GM12873 (cell line): ENCODE measurements around the gene TBXA2R.

Source experiments
- TF ChIP-seq, protein P1 (sequence below): IDR thresholded peaks from 2 replicates; pipeline ENCODE4 v1.5.1; 2012; ENCODE audit warnings: low read depth, mild to moderate bottlenecking, moderate library complexity, low read length, control low read depth; ENCODE audit not compliant: insufficient read depth; ENCODE audit errors: missing control alignments

Gene TBXA2R

DNA sequence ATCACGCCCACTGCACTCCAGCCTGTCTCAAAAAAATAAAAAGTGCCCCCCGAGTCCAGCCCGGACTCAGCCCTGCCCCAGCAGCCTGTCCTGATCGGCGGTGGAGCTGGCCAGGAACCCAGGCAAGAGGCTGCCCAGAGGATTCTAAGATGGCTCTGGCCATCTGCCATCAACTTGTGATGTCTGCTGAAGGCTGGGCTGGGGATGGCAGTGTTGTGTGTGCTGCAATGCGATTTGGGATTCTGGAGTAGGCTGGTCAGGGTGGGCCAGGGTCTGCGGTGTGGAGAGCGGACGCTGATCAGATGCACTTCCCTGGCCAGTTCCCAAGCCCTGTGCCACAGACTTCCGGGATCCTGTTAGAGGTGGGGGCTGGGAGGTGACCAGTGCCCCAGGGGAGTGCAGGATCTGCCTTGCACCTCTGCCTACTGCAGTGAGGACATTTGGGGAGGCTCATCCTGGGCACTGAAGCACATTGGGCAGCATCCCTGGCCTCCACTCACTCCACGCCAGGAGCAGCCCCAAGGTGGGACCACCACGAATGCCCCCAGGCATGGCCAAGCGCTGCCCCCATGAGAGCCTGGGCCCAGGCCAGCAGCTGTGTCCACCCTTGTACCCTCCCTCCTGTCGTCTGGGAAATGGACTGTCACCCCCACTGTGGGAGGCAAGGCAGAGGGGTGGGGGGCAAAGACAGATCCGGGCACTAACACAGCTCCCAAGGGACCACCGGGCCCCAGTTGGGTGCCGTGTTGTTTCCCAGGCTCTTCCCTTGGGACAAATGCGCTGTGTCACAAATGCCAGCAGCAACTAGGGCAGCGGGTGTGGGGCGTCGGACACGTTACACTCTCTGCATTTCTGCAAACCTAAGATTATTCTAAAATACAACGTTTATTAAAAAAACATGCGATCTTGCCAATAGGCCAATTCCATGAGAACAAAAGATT, 3.4 kb upstream of the TBXA2R start:
- TF ChIP-seq, protein P1, sequence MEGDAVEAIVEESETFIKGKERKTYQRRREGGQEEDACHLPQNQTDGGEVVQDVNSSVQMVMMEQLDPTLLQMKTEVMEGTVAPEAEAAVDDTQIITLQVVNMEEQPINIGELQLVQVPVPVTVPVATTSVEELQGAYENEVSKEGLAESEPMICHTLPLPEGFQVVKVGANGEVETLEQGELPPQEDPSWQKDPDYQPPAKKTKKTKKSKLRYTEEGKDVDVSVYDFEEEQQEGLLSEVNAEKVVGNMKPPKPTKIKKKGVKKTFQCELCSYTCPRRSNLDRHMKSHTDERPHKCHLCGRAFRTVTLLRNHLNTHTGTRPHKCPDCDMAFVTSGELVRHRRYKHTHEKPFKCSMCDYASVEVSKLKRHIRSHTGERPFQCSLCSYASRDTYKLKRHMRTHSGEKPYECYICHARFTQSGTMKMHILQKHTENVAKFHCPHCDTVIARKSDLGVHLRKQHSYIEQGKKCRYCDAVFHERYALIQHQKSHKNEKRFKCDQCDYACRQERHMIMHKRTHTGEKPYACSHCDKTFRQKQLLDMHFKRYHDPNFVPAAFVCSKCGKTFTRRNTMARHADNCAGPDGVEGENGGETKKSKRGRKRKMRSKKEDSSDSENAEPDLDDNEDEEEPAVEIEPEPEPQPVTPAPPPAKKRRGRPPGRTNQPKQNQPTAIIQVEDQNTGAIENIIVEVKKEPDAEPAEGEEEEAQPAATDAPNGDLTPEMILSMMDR: no peak

DNA sequence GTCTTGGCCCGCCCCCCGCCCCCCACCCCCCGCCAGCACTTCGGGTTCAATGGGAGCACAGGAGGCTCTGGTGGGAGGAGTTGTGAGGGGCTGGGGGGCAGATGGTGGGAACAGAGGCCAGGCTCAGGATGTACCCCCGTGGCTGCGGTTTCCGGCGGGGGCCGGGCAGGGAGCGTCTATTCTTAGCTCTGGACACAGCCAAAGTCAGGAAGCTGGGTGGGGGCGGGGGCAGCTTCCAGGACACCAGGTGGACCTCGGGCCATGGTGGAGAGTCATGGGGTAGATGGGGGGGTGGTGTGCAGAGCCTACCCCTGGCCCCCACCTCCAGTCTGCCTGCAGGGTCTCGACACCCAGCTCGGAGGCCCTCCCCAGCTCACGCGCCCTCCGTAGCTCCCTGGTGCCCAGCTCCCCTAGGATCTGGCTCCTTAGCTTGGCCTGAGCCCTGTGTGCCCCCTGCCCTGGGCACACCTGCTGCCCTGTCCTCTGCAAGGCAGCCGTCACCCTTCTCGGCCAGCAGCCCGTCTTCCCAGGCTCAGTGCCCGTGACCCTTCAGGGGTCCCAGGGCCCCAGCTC, 2.2 kb upstream of the TBXA2R start:
- TF ChIP-seq, protein P1: no peak

DNA sequence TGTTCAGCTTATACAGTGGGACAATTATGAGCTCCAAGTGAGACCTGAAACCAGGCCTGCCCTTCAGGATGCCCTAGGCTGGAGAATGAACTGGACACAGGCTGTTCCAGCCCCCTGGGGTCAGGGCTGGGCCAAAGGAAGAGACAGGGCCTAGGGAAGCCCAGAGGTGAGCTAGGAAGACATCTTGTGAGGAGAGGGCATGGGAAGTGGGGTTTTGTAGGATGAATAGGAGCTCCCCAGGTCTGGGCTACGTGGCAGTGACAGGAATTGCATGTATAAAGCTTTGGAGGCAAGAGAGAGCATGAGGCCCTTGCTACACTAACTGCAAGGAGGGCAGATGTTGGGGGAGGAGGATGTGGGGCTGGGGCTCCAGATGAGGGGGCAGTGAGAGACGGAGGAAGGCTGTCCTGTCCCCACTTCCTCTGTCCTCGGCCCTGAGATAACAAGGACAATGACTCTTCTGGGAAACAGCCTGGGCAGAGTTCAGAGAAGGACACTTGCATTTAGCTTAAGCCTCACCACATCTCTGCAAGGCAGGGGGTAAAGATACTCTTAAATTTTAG, 1.5 kb upstream of the TBXA2R start:
- TF ChIP-seq, protein P1: no peak

DNA sequence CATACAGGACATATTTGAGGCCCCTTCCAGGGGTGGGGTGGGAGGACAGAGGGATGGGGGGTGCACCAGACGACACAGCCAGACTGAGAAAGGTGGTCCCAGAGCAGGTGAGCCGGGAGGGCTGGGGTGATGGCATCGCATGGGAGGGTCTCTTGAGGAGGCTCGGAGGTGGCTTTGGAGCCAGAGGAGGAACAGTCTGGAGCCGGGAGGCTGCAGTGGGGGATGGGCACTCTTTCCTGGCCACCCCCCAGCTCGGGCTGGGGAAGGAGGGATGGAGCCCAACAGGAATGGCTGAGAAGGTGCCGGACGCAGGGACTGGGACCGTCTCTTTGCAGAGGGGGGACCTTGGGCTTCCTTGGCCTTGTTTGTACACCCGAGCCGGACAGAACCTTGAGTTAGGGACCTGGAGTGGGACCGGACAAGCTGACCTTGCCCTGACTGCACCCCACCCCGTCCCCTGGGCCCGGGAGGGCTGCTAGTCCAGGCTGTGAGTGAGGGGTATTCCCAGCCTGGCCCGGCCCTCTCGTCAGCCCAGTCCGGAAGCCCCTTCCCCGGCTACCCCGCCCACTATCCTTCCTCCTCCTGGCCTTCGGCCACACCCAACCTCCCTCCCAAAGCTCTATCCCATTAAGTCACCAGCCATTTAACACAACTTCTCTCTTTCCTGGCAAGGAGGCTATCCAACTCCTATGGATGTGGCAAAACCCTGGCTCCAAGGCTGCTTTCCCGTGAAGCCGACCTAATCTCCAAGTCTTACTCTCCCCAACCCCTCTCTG, 816 bp upstream of the TBXA2R start:
- TF ChIP-seq, protein P1: no peak

DNA sequence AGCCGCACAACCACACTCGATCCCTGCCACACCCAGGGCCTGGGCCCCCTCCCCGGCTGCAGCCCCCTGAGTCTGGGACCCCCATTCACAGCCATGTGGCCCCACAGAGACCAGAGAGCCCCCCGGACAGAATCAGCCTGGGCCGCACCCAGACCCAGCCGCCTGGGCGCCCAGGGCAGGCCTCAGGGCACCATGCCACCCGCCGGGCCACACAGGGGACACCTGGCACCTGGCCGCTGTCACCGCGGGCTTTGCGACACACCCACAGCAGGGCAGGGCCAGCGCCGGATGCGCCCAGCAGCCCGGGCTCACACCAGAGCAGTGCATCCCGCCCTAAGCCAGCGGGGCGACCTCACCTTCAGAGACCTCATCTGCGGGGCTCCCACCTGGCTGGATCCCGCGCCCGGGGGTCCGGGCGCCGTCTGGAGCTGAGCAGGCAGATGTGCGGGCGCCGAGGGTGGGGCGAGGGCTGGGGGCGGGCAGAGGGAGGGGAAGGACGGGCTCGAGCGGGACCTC, 443 bp downstream of the TBXA2R start:
- TF ChIP-seq, protein P1: no peak

DNA sequence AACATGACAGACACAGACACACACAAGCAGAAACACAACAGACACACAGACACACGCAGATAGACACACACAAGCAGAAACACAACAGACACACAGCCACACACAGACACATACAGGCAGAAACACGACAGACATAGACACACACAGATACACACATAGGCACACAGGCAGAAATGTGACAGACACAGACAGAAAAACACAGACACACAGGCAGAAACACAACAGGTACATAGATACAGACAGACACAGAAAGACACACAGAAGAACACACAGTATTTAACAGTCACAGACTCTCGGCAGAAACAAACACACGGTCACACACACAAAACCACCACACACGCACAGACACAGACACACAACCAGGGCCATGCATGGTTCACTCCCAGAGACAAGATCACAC, 905 bp downstream of the TBXA2R start:
- TF ChIP-seq, protein P1: no peak
